ENCODE measurements around the gene CILP.

GRCh38 chr15:65198571-65198970, 12.7 kb downstream of the CILP start:
- TF ChIP-seq POLR2AphosphoS5 (IDR thresholded peaks at IDR 0.05; ENCODE audit: low read depth, low read length) (no peak), REST (IDR thresholded peaks at IDR 0.05; ENCODE audit: insufficient read depth in 1 of 2, low read depth in 2 of 2, low read length in 2 of 2) (no peak)
